Stimulated activated CD8-positive, alpha-beta memory T cell treated with anti-CD3 and anti-CD28 coated beads, Interleukin-15, amount 100 ng/mL, for 24 hours (primary cell): Measurements from ENCODE around the gene SIT1.
"Not testable (repeated sequence)": the region's sequence is repeated elsewhere in the genome, so short reads cannot be mapped to it uniquely, and the experiment has no call there.

Experiments used
- DNase-seq: peaks from one replicate; pipeline ENCODE4 v3.0.0-alpha.2; 2020; ENCODE audit warnings: low read depth

The SIT1 gene

DNA sequence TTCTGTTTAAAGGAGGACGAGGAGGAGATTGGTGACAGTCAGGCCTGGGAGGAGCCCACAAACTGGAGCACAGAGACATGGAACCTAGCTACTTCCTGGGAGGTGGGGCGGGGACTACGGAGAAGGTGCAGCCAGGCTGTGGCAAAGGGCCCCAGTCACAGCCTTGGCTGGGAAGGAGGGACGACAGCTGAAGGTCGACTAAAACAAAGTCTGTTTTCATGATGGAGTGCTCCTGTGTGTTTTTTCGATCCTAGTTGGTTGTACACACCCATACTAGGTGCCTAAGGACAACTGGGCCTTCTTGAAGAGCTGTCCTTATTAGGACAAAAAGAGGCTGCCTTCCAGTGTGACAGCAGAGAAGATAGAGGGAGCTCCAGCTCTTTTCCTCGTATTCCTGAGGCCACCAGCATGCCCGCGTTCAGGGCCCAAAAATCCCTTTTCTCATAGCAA is 10.3 kb upstream of the SIT1 start:
- no peak for DNase-seq

DNA sequence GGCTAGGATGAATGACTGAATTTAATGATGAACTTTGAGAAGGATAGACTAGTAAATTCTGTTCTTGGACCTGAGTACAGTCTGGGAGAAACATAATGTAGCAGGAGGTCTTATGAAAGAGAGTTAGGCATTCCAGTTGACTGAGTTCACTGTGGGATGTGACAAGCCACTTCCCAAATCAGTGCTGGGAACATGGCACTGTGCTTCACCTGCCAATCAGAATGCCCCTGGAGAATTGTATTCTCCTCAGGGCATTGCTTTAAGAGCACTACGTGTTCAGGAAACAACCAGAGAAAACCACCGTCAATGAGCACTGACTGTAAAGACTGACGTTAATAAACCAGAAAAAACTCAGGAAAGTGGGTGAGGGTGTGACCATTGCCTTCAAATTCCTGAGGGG is 8.6 kb upstream of the SIT1 start:
- no peak for DNase-seq

DNA sequence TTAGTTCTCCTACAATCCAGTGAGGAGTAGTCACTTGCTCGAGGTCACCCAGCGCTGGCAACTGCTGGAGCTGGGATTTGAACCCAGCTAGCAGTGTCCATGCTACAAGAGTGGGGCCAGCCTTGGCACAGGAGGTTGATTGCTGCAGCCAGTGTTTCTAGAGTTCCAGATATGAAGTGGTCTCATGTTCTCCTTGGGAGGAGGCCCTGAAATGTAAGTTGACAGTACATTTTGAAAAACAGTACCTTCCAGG is 8.2 kb upstream of the SIT1 start:
- DNase-seq, result no peak

DNA sequence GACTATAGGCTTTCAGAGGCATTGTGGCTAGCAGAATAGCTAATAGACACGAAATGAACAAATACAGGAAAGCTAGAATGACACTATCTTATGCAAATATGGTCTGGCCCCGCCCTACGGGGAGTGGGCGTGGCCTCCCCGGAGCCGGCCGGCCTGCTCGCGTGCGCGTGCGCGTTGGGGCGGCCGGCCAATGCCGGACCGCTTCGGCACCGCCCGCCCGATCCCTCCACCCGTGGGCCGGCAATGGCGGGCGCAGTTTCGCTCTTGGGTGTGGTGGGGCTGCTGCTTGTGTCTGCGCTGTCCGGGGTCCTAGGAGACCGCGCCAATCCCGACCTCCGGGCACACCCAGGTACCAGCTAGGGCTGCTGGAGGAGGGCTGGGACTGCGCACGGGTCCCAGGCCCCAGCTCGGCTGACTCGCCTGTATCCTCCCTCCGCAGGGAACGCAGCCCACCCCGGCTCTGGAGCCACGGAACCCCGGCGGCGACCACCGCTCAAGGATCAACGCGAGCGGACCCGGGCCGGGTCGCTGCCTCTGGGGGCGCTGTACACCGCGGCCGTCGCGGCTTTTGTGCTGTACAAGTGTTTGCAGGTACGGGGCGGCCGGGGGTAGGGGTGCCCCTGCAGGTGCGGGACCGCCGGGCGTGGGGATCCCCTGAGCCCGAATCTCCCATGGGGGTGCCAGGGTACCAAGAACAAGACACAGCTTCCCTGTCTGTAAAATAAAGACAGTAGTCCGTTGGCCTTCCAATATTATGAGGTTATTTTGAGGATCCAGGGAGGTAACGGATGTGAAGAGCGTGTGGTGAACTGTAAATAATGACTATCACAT is 7.6 kb upstream of the SIT1 start, which contains the start of gene CCDC107:
Gene CCDC107, plus strand, starts transcription at position 156 of the 831 bp plus-strand sequence. Its CDS starts 88 bp downstream, at position 244.
- DNase-seq, result peak; percentile 72

DNA sequence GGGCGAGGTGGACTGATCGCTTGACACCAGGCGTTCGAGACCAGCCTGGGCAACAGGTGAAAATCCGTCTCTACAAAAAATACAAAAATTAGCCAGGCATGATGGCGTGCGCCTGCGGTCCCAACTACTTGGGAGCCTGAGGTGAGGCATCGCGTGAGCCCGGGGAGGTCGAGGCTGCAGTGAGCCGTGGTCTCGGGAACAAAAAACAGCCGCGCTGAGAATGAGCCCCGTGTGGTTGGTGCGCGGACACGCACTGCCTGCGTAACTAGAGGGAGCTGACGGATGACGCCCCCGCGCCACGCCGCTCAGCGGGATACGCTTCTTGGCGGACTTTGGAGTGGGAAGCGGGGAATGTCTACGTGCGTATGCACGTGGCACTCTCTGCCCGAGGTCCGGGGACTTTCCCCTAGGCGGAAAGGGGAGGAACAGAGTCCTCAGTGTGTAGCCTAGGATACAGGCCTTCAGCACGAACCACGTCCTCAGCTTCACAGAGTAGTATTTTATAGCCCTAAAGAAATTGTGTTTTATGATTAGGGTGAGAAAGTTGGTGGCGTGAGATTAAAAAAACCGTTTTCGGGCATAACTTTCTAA is 6.9 kb upstream of the SIT1 start, which contains the start of gene RMRP:
Gene RMRP, minus strand, starts transcription at position 474 of the 591 bp plus-strand sequence.
- DNase-seq, result peak; percentile 77

DNA sequence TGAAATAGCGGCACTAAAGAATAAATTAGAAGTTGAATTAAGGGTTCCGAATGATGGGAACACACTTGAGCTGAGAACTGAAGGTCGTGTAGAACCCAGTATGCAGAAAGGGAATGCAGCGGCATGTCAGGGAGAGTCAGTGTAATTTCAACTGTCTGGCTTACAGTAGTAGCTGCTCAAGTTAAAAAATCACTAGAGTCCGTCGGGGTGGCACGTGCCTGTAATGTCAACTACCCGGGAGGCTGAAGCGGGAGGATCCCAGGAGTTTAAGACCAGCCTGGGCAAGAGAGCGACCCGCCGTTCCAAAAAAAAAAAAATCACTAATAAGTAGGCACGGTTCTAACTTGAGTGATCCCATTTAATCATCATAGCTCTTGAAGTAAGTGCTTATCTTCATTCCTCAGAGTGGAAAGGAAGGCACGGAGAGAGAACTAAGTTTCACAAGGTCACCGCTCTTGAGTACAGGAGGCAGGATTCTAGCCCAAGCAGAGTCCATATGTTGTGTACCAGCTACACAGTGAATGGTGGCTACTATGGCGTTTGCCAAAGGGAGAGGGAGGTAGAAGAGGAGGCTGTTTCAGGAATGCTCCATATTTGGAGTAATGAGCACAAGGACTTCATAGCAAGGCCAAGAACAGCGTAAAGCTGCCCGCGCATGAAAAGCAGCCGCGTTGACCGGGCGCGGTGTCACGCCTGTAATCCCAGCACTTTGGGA is 6.3 kb upstream of the SIT1 start:
- no peak for DNase-seq

DNA sequence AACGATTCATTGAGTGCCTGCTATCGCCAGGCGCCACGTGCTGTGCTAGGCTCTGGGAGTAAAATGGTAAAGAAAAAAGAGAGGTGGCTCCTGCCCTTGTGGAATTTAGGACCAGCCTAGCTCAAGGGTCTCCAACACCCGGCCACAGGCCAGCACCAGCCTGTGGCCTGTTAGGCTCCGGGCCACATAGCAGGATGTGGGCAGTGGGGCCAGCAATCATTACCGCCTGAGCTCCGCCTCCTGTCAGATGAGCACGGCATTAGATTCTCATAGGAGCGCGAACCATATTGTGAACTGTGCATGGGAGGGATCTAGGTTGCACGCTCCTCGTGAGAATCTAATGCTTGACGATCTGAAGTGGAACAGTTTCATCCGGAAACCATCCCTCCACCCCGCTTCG is 5.6 kb upstream of the SIT1 start:
- DNase-seq, result no peak

DNA sequence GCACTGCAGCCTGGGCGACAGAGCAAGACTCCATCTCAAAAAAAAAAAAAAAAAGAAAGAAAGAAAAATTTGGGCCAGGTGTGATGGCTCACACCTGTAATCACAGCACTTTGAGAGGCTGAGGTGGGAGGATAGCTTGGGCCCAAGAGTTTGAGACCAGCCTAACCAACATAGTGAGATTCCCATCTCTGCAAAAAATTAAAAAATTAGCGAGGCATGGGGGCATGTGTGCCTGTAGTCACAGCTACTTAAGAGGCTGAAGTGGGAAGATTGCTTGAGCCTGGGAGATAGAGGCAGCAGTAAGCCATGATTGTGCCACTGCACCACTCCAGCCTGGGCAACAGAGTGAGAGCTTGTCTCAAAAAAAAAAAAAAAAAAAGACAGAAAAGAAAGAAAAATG is 2.9 kb upstream of the SIT1 start:
- no peak for DNase-seq

DNA sequence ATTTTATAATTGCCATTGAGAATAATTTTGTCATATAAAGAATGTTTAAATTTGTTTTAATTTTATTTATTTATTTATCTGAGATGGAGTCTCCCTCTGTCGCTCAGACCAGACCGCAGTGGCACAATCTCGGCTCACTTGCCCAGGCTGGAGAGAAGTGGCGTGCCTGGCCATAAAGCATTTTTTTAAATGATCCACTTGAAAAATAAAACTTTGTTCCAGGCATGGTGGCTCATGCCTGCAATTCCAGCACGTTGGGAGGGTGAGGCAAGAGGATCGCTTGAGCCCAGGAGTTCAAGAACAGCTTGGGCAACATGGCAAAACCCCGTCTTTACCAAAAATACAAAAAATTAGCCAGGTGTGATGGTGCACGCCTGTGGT is 2.1 kb upstream of the SIT1 start:
- no peak for DNase-seq

DNA sequence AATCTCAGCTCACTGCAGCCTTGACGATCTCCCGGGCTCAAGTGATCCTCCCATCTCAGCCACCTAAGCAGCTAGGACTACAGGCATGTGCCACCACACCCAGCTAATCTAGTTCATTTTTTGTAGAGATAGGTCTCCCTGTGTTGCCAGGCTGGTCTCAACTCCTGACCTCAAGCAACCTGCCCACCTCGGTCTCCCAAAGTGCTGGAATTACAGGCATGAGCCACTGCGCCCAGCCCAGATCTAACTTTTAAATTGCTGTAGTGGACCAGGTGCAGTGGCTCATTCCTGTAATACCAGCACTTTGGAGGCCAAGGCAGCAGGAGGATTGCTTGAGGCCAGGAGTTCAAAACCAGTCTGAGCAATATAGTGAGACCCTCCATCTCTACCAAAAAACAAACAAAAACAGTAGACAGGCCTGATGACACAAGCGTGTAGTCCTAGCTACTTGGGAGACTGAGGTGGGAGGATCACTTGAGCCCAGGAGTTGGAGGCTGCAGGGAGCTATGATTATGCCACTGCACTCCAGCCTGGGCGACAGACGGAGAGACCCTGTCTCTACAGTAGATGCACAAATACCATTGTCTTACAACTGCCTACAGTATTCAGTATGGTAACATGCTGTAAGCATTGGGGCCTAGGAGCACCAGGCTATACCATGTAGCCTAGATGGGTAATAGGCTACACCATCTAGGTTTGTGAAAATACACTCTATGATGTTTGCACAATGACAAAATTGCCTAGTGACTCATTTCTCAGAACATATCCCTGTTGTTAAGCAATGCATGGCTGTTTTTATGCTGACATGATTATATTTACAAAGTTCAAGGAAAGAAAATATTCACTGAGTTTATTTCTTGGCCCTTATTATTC is 1.5 kb upstream of the SIT1 start:
- no peak for DNase-seq

DNA sequence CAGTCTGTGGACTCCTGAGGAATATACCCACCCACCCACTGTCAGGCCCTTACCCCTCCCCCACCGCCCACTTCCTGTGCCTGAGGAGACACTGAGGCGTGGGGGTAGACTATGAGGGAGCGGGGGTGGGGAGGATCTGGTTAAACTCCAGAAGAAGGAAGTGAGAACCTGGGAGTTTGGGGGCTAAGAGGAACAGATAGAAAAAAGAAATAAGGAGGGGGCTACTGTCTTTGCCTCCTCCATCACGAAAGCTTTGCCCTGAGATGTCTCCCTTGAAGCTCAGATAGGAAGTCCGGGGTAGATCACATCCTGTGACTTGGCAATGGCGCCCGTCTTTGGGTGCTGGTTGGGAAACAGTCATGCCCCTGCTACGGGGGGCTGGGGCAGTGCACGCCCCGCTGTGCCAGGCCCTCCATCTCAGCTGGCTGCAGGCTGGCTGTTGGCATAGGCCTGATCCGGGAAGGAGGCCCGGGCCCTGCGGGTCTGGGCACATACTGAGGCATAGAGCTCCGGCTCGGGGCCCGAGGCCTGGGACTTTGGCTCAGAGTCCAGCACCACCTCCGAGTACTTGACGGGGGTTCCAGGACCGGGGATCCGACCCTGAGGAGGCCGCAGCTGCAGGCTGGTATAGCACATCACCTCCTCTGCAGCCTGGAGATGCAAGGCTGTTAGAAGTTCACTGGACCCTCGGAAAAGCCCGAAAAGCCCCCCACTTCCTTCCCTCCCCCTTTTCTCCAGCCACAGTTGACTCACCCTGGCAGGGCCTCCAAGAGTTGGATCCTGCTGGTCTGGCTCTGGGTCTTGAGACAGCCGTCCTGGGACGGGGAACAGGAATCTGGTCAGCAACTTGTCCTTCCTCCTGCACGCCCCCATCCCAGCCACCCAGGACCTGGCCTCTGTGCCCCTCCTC is 1.0 kb downstream of the SIT1 start:
- DNase-seq, result no peak

DNA sequence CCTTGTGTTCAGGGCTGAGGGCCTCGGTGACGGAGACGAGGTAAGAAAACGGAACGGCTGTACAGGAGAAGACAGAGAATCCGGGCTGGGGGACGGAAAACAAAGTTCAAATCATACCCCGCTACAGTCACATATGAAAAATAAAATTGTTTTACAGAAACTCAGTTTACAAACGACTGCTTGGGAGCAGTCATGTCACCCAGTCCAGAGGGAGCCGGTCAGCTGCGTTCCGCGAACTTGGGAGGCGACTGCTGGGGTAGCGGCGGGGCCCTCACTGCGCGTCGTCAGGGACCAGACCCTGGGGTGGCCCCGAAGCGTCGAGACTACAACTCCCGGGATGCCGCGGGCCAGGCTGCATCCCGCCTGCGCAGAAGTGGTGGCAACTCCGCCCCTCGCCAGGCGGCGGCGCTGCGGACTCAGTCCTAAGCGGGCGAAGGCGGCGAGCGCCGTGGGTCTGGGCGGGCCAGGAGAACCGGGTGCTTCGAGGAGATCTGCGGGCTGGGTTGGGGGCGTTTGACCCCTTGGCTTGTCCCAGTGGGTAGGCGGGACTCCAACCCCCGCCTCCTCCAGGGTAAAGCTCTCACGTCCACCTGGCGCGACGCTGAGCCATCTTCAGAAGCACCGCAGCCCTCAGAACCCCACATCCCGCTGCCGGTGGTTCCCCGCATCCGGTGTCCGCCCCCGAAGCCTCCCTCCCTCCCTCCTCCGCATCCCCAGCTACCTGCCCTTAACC is 4.0 kb downstream of the SIT1 start:
- peak; percentile 83 for DNase-seq

DNA sequence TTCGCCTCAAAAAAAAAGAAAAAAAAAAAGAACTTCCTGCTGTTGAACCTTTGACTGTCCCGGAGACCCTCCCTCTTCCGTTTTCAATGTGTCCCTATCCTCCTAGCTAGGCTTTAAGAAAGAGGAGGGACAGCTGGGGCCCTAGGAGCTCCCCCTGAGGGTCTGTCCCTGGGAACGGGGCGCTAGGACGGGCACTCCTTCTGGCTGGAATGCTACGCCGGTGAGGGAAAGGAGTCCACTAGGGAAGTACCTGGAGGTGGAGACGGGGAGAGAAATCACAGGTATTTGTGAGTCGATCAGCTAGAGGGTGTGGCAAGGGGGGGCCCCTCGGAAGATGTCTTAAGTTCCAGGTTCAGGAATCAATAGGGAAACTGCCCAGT is 4.6 kb downstream of the SIT1 start:
- no peak for DNase-seq

DNA sequence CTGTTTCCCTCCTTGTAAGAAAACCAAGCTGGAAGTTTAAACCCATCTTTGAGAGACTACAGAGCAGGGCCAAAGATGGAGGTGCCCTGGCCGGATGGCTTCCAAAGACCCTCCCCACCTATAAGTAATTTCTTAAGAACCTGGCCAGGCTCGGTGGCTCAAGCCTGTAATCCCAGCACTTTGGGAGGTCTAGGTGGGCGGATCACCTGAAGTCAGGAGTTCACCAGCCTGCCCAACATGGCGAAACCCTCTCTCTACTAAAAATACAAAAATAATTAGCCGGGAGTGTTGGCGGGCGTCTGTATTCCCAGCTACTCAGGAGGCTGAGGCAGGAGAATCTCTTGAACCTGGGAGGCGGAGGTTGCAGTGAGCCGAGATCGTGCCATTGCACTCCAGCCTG is 5.0 kb downstream of the SIT1 start:
- DNase-seq, result not testable (repeated sequence)

DNA sequence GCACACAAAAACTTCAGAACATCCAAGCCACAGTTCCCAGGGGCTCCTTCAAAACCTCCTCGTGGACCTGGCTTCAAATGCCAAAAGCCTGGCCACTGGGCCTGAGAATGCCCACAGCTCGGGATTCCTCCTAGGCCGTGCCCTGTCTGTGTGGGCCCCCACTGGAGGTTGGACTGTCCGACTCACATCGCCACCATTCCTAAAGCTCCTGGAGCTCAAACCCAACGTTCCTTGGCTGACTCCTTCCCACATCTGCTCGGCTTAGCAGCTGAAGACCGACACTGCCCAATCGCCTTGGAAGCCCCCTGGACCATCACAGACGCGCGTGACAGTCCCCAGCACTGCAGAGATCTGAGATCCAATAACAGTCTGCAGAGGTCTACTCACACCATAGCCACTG is 7.7 kb downstream of the SIT1 start:
- no peak for DNase-seq

DNA sequence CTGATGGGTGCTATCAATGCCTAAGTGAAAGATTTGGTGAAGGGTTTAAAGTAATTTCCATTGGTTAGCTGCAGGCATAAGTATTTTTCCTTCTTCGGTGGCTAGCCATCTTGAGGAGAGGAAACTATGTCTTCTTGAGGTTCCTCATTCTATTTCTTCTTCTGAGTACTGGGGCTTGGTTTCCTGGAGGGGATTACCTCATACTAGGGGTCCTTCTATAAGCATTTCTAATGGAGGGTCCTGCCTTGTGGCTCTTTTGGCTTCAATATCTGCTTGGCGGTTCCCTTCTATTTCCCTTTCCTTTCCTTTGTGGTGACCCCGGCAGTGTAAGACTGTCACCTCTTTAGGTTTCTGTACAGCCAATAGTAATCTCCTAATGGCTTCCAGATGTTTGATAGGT is 9.3 kb downstream of the SIT1 start:
- not testable (repeated sequence) for DNase-seq

DNA sequence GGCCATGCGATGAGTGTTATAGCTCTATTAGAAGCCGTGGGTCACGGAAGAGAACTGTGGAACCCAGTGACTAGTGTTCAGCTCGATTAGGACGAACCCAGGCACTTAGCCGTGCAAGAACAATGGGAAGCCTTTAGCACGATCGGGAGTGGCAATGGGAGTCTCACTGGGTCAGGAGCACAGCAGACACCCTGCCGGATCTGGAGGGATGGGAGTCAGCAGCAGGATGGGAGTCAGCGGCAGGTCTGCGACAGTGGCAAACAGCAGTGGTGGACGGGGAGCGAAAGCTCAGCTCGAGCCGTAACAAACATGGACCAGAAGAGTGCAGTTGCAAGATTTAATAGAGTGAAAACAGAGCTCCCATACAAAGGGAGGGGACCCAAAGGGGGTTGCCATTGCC is 10.3 kb downstream of the SIT1 start:
- DNase-seq, result not testable (repeated sequence)

DNA sequence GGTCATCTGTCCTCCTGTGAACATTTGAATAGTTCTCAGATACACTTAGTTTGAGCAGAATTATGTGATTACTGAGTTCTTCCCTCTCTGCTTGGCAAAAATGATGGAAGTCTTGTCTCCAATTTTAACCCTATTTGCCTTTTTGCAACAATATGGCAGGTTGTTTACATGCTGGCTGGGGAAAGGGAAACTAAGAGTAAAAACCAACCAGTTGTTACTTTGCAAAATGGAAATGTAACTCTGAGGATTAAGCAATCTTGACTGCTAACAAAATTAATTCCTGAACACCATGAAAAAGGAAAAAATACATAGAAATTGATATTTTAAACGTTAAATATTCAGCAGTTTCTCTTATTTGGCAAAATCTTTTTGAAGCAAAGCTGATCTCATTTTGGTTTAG is 11.1 kb downstream of the SIT1 start:
- no peak for DNase-seq

DNA sequence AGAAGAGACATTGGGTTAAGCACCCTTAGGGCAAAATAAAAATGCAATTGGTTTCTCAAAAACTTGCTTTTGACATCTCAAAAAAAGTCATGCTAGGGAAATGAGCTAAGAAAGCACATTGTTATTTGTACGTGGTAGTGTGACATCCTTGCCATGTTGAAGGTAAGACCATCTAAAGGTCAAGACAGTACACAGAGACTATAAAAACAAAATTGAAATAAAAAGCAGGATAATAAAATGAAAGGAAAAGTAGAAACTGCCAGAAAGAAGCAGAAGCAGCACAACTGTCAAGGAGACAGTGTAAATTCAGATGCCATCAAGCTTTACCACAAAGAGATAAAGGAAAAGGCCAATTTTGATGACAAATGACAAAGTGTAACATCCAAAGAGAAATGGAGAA is 11.5 kb downstream of the SIT1 start:
- not testable (repeated sequence) for DNase-seq

DNA sequence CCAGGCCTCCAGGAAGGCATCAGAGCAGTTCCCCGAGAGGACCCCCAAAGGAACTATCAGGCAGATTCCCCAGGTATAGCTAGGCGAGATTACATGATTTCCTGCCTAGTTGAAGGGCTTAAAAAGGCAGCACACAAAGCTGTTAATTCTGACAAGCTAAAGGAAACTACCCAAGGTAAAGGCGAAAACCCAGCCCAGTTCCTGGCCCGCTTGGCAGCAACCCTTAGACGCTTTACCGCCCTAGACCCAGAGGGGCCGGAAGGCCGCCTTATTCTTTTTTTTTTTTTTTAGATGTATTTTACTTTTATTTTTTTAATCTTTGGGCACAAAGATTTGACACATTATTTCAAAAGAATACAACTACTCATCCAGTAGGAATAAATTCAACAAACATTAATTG is 12.0 kb downstream of the SIT1 start:
- DNase-seq, result not testable (repeated sequence)
